Keratinocyte (primary cell): ENCODE data around the gene SNCA. TPM values are rescaled to one million over a fixed set of nuclear protein-coding genes. Genes with fewer than 3 reads are reported as not detected.

Source experiments
- DNase-seq: peaks from one replicate; pipeline ENCODE4 v3.0.0-alpha.2; 2011; ENCODE audit warnings: low read depth, missing footprints, low spot score
- FAIRE-seq: peaks from 2 replicates; lab custom pipeline; 2011; peaks lifted over from hg19 to GRCh38; lab: Jason Lieb, UNC
- H2AFZ ChIP-seq: 2 replicates; pipeline ENCODE4 v1.6.0; 2012; ENCODE audit warnings: low read length, control low read depth, inconsistent platforms; ENCODE audit not compliant: control insufficient read depth
- H3K27ac ChIP-seq: 2 replicates; pipeline ENCODE4 v1.5.1; 2011; ENCODE audit warnings: low read length; ENCODE audit not compliant: control insufficient read depth, insufficient read depth
- H3K27me3 ChIP-seq: 3 replicates; pipeline ENCODE4 v1.6.0; 2011; ENCODE audit warnings: low read length; ENCODE audit not compliant: control insufficient read depth, insufficient read depth; ENCODE audit errors: extremely low read depth
- H3K36me3 ChIP-seq, 2 experiments: 2 replicates in 1 of 2; 3 replicates in 1 of 2; pipeline ENCODE4 v1.5.1; 2011; ENCODE audit warnings: low read length in 2 of 2, mild to moderate bottlenecking in 1 of 2; ENCODE audit not compliant: control insufficient read depth in 2 of 2, insufficient read depth in 2 of 2; ENCODE audit errors: extremely low read depth in 1 of 2
- H3K4me1 ChIP-seq: 3 replicates; pipeline ENCODE4 v1.5.1; 2011; ENCODE audit warnings: low read length; ENCODE audit not compliant: control insufficient read depth, insufficient read depth; ENCODE audit errors: extremely low read depth
- H3K4me2 ChIP-seq: 3 replicates; pipeline ENCODE4 v1.6.0; 2011; ENCODE audit warnings: low read depth, low read length; ENCODE audit not compliant: control insufficient read depth, insufficient read depth; ENCODE audit errors: extremely low read depth
- H3K4me3 ChIP-seq, 3 experiments: fragments of 200-600 bp in 1 of 3; sonication (generic) in 1 of 3; 2 replicates in 2 of 3; 3 replicates in 1 of 3; pipeline ENCODE4 v1.5.1; 2011 to 2016; ENCODE audit warnings: low read length in 3 of 3, mild to moderate bottlenecking in 3 of 3, control low read depth in 2 of 3, inconsistent platforms in 1 of 3, low read depth in 1 of 3, mixed read lengths in 1 of 3, mixed run types in 1 of 3, moderate library complexity in 1 of 3; ENCODE audit not compliant: control insufficient read depth in 2 of 3, insufficient read depth in 2 of 3; ENCODE audit errors: extremely low read depth in 1 of 3
- H3K79me2 ChIP-seq: 2 replicates; pipeline ENCODE4 v1.6.0; 2012; ENCODE audit warnings: low read length; ENCODE audit not compliant: control insufficient read depth, insufficient read depth
- H3K9ac ChIP-seq: 3 replicates; pipeline ENCODE4 v1.6.0; 2011; ENCODE audit warnings: low read length; ENCODE audit not compliant: control insufficient read depth, insufficient read depth; ENCODE audit errors: extremely low read depth
- H3K9me1 ChIP-seq: 3 replicates; pipeline ENCODE4 v1.6.0; 2011; ENCODE audit warnings: low read length; ENCODE audit not compliant: control insufficient read depth, insufficient read depth; ENCODE audit errors: extremely low read depth
- H3K9me3 ChIP-seq: 2 replicates; pipeline ENCODE4 v1.5.1; 2012; ENCODE audit warnings: low read depth, low read length; ENCODE audit not compliant: control insufficient read depth
- H4K20me1 ChIP-seq: 3 replicates; pipeline ENCODE4 v1.6.0; 2011; ENCODE audit warnings: low read length; ENCODE audit not compliant: control insufficient read depth, insufficient read depth; ENCODE audit errors: extremely low read depth
- EZH2 ChIP-seq: IDR thresholded peaks from one replicate; pipeline ENCODE4 v1.6.1; 2012; ENCODE audit warnings: inconsistent platforms, mild to moderate bottlenecking, low read length, moderate library complexity
- dilution Hi-C: fragments of 300-500 bp; cut with MboI; formaldehyde crosslinking; loops from one replicate; pipeline ENCODE4 v1.7.0; 2020; ENCODE audit warnings: low sequenced_read_pairs; ENCODE audit not compliant: extremely low pct_ligation_motif_present
- polyA minus RNA-seq, 3 experiments: library from RNA; depleted of rRNA, polyadenylated mRNA; stranded (reverse); fragments of >200 nt; gene quantifications; 1 replicate in 1 of 3; 2 replicates in 1 of 3; 3 replicates in 1 of 3; pipeline ENCODE4 v1.2.3, GENCODE V29; 2011
- polyA plus RNA-seq, 5 experiments: library from polyadenylated mRNA; depleted of rRNA in 3 of 5; stranded (reverse) in 3 of 5; stranded (forward) in 1 of 5; unstranded in 1 of 5; fragments of >200 nt; gene quantifications; 1 replicate in 1 of 5; 2 replicates in 3 of 5; 3 replicates in 1 of 5; pipeline versions ENCODE4 v1.2.1 to v1.2.3, GENCODE V29; 2011 to 2012; ENCODE audit warnings: missing spikeins in 2 of 5, low read depth in 1 of 5, low replicate concordance in 1 of 5
- TF ChIP-seq, protein P1 (sequence below), 3 experiments: IDR thresholded peaks in 1 of 3; conservative IDR thresholded peaks in 1 of 3; optimal IDR thresholded peaks in 1 of 3; 2 replicates in 2 of 3; 3 replicates in 1 of 3; pipeline versions ENCODE3 to v1.5.1; 2011; ENCODE audit warnings: low read length in 3 of 3, mild to moderate bottlenecking in 3 of 3, moderate library complexity in 2 of 3, control low read depth in 1 of 3, inconsistent platforms in 1 of 3; ENCODE audit not compliant: insufficient read depth in 2 of 3; ENCODE audit errors: extremely low read depth in 1 of 3

SNCA gene
- polyA plus RNA-seq (39.7 to 71.0 TPM (median 61.3 TPM) in 3 replicates), polyA minus RNA-seq (7.8 to 32.1 TPM (median 13.7 TPM) in 3 replicates)
- 12.2 TPM for polyA plus RNA-seq (2011; ENCODE audit: low read depth)
- polyA plus RNA-seq (2011; cell fraction: cytosol; rRNA removed): 45.6 and 69.7 TPM in 2 replicates
- 41.5 and 44.6 TPM in 2 replicates for polyA plus RNA-seq (2011; cell fraction: nucleus; rRNA removed)
- 18.3 and 64.7 TPM in 2 replicates for polyA plus RNA-seq (2012; ENCODE audit: low replicate concordance)
- polyA minus RNA-seq (2011; cell fraction: cytosol; rRNA and poly(A)+ RNA removed): 16.7 TPM
- polyA minus RNA-seq (2011; cell fraction: nucleus; rRNA and poly(A)+ RNA removed): 14.4 and 32.3 TPM in 2 replicates

DNA sequence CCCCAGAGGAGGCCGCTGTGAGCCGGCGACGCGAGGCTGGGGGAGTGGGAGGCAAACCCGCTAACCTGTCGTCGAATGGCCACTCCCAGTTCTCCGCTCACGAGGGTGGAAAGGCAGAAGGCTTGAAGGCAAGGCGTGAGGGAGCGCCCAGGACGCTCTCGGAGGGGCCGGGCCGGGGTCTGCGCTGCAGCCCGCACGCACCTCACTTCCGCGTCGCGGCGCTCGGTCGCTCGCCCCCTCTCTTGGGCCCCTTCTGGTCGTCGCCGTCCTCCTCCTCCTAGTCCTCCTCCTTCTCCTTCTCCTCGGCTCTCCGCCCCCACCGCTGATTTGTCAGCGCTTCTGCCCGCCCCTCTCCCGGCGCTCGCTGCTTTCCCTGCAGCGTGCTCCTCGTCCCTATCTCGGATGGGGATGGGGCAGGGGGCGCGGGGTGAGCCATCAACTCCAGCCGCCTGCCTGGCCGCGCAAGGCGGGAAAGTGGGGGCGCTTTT lies at the start of gene SNCA:
SNCA (minus strand) TSS at position 265 of the 488 bp plus-strand sequence. CDS start 1,494 bp downstream, outside the sequence.
- Histone ChIP-seq H3K79me2 (peaks cover 18% of the 10 kb centered on the region), H3K27ac (peak within 1 kb of the TSS; percentile 63), H3K4me2 (peak within 1 kb of the TSS; percentile 94), H3K9ac (peak within 1 kb of the TSS; percentile 69), H3K4me3 (peak within 1 kb of the TSS; percentile 82 to 97 (median 87)), H2AFZ (peak within 1 kb of the TSS; percentile 97), H3K9me1 (no peaks in the 10 kb centered on the region), H3K36me3 (peaks cover 3 to 7% of the 10 kb centered on the region in 2 experiments), H4K20me1 (no peaks in the 10 kb centered on the region), H3K9me3 (no peaks in the 10 kb centered on the region), H3K4me1 (peaks cover 12% of the 10 kb centered on the region), H3K27me3 (no peaks in the 10 kb centered on the region)
- dilution Hi-C loops: no loop called here
- no peak for TF ChIP-seq EZH2
- TF ChIP-seq, protein P1, sequence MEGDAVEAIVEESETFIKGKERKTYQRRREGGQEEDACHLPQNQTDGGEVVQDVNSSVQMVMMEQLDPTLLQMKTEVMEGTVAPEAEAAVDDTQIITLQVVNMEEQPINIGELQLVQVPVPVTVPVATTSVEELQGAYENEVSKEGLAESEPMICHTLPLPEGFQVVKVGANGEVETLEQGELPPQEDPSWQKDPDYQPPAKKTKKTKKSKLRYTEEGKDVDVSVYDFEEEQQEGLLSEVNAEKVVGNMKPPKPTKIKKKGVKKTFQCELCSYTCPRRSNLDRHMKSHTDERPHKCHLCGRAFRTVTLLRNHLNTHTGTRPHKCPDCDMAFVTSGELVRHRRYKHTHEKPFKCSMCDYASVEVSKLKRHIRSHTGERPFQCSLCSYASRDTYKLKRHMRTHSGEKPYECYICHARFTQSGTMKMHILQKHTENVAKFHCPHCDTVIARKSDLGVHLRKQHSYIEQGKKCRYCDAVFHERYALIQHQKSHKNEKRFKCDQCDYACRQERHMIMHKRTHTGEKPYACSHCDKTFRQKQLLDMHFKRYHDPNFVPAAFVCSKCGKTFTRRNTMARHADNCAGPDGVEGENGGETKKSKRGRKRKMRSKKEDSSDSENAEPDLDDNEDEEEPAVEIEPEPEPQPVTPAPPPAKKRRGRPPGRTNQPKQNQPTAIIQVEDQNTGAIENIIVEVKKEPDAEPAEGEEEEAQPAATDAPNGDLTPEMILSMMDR (optimal IDR thresholded peaks at IDR 0.05 in 1 of 3, IDR thresholded peaks at IDR 0.05 in 1 of 3, conservative IDR thresholded peaks at IDR 0.05 in 1 of 3; ENCODE audit: extremely low read depth in 1 of 3, insufficient read depth in 2 of 3, low read length in 3 of 3): no peak
- no peak for FAIRE-seq
- DNase-seq: no peak

- dilution Hi-C loops: no loop called here
- H3K27me3 ChIP-seq: no peaks in the 10 kb centered on the region
- FAIRE-seq: no peak
Measured at GRCh38 chr4:89879215-89879614, 42.3 kb upstream of the SNCA start.

More at GRCh38 chr4:89879215-89879614, 42.3 kb upstream of the SNCA start:
- no peaks in the 10 kb centered on the region for H4K20me1 ChIP-seq
- no peak overlapping the region for H3K27ac ChIP-seq
- no peak overlapping the region for H2AFZ ChIP-seq
- no peak overlapping the region for H3K9ac ChIP-seq
- no peak for TF ChIP-seq EZH2
- TF ChIP-seq, protein P1 (optimal IDR thresholded peaks at IDR 0.05 in 1 of 3, IDR thresholded peaks at IDR 0.05 in 1 of 3, conservative IDR thresholded peaks at IDR 0.05 in 1 of 3; ENCODE audit: extremely low read depth in 1 of 3, insufficient read depth in 2 of 3, low read length in 3 of 3): no peak
- no peaks in the 10 kb centered on the region for H3K9me3 ChIP-seq
- H3K4me2 ChIP-seq: no peak overlapping the region
- no peaks in the 10 kb centered on the region for H3K79me2 ChIP-seq
- no peak for DNase-seq
- no peaks in the 10 kb centered on the region for H3K9me1 ChIP-seq
- H3K4me1 ChIP-seq: no peaks in the 10 kb centered on the region
- no peaks in the 10 kb centered on the region for H3K36me3 ChIP-seq
- no peak overlapping the region for H3K4me3 ChIP-seq
